NT2/D1 (cell line): Measurements from ENCODE around the gene CCDC13.

Experiments
- DNase-seq: peaks from one replicate; pipeline ENCODE4 v3.0.0-alpha.2; 2011; ENCODE audit warnings: low read depth, low spot score
- H3K27me3 ChIP-seq: 2 replicates; pipeline ENCODE4 v1.6.0; 2011; ENCODE audit warnings: mild to moderate bottlenecking; ENCODE audit not compliant: insufficient read length, insufficient read depth
- H3K36me3 ChIP-seq: 2 replicates; pipeline ENCODE4 v1.6.1; 2011; ENCODE audit warnings: mild to moderate bottlenecking, low read length, mixed read lengths; ENCODE audit not compliant: insufficient read depth, insufficient read length
- H3K4me1 ChIP-seq: 2 replicates; pipeline ENCODE4 v1.5.1; 2011; ENCODE audit not compliant: insufficient read depth, insufficient read length
- H3K4me3 ChIP-seq: 2 replicates; pipeline ENCODE4 v1.5.1; 2011; ENCODE audit warnings: low read depth; ENCODE audit not compliant: insufficient read length
- H3K9ac ChIP-seq: 2 replicates; pipeline ENCODE4 v1.6.0; 2011; ENCODE audit warnings: low read depth; ENCODE audit not compliant: insufficient read length
- H3K9me3 ChIP-seq: 2 replicates; pipeline ENCODE4 v1.5.1; 2011; ENCODE audit warnings: mild to moderate bottlenecking, low read length; ENCODE audit not compliant: insufficient read depth
- SUZ12 ChIP-seq: IDR thresholded peaks from 2 replicates; pipeline ENCODE4 v1.6.1; 2011; ENCODE audit not compliant: insufficient read length, insufficient read depth; ENCODE audit errors: extremely low read depth
- YY1 ChIP-seq: IDR thresholded peaks from 2 replicates; pipeline ENCODE4 v1.6.1; 2011; ENCODE audit not compliant: insufficient read length, insufficient read depth
- ZNF274 ChIP-seq: IDR thresholded peaks from 2 replicates; pipeline ENCODE4 v1.6.1; 2011; ENCODE audit warnings: mild to moderate bottlenecking, low read depth, low read length

CCDC13 gene

DNA sequence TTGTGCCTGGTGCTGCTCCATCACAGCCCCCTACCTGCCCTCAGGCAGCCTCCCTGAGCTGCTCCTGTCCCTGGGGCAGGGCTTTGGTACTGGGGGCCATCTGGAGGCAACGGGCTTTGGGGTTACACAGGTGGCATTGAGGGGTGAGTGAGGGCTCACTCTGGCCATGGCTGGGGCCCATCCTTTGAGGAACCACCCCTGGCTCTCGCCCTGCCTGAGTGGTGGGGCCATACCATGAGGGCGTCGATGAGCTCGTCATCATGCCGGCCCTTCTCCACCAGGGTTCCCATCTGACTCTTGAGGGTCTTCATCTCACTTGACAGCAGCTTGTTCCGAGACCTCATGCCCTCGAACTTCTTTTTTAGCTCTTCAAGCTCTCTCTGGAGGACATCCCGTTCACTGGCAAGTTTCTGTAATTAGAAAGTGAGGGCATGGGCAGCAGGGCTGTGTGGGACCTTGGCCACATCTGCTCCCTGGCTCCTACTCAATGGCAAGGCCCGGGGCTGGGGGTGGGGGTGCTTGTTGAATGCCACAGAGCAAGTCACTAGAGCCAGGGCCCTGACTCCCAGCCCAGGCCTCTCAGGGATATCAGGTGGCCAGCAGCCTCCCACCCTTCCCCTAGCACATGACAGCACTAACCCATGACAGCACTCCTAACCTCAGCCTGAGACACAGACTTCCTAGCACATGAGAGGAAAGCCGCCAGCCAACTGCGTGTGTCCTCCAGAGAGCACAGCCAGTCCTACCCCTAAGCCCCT, 33.5 kb downstream of the CCDC13 start:
- Histone ChIP-seq H3K36me3 (no peaks in the 10 kb centered on the region), H3K9me3 (no peaks in the 10 kb centered on the region), H3K4me1 (peaks cover 20% of the 10 kb centered on the region), H3K9ac (no peak overlapping the region), H3K4me3 (no peak overlapping the region), H3K27me3 (peaks cover 2% of the 10 kb centered on the region)
- no peak for DNase-seq
- no peak for TF ChIP-seq ZNF274
- no peak for TF ChIP-seq YY1
- no peak for TF ChIP-seq SUZ12

DNA sequence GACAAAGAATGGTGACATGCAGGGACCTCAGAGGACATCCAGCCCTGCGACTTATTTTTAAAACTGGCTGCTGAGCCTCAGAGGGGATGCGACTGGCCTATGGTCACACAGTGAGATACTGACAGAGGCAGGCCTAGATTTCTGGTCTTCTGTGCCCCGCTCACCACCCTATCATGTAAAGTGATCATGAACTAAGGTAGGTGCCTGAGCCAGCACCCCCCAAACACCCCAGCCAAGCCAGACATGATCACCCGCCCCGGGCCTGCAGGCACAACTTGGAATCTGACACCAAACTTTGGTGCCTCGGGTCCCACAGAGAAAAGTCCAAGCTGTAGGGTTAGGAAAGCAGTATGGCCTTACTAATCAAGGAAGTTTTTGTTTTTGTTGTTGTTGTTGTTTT, 36.5 kb downstream of the CCDC13 start:
- no peak overlapping the region for H3K4me3 ChIP-seq
- no peaks in the 10 kb centered on the region for H3K27me3 ChIP-seq
- H3K9ac ChIP-seq: no peak overlapping the region
- H3K36me3 ChIP-seq: no peaks in the 10 kb centered on the region
- no peaks in the 10 kb centered on the region for H3K9me3 ChIP-seq
- TF ChIP-seq ZNF274 (no peak), SUZ12 (no peak), YY1 (no peak)
- no peak for DNase-seq
- H3K4me1 ChIP-seq: peaks cover 45% of the 10 kb centered on the region

- TF ChIP-seq ZNF274 (no peak), YY1 (no peak), SUZ12 (no peak)
- Histone ChIP-seq H3K36me3 (no peaks in the 10 kb centered on the region), H3K4me1 (peaks cover 45% of the 10 kb centered on the region), H3K27me3 (no peaks in the 10 kb centered on the region), H3K9ac (no peak overlapping the region), H3K4me3 (no peak overlapping the region), H3K9me3 (no peaks in the 10 kb centered on the region)
- DNase-seq: no peak
Measured at GRCh38 chr3:42736081-42736480, 37.0 kb downstream of the CCDC13 start.

DNA sequence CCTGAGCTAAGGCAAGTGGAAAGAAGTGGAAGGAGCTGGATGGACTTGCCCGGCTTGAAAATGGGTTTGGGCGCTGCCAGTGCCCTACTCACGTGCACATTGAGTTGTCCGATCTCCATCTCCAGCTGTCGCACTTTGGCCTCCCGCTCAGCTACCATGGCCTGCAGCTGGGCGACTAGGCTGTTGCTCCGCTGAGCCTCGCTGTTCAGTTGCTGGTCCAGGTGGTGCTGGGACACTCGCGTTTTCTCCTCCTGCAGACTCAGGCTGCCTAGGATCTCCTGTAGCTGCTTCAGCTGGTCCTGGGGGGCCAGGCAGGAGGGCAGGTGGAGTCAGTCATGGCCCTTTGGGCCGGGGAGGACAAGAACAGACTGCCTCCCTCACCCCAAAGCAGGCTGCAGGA, 37.4 kb downstream of the CCDC13 start:
- Histone ChIP-seq H3K4me3 (no peak overlapping the region), H3K4me1 (peaks cover 45% of the 10 kb centered on the region), H3K9me3 (no peaks in the 10 kb centered on the region), H3K36me3 (no peaks in the 10 kb centered on the region), H3K27me3 (no peaks in the 10 kb centered on the region), H3K9ac (peak overlapping the region; percentile 23)
- TF ChIP-seq SUZ12 (no peak), ZNF274 (no peak), YY1 (no peak)
- no peak for DNase-seq

DNA sequence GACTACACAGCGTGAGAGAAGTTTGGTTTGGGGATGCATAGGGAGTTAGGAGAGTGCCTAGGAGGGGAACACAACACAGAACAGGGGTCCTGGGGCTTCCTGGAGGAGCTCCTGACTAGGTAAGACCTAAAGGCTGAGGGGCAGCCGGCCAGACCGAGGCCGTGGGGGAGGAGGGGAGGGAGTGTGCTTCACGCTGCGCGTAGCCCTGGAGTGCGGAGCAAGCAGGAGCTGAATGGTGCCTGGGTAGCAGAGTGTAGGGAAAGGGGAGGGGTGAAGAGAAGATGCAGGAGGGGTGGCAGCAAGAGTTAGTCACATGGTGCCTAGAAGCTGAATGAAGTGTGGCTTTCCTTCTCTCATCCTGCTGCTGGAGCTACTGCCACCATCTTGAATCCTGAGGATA, 38.0 kb downstream of the CCDC13 start:
- no peaks in the 10 kb centered on the region for H3K27me3 ChIP-seq
- H3K4me3 ChIP-seq: no peak overlapping the region
- H3K36me3 ChIP-seq: no peaks in the 10 kb centered on the region
- H3K4me1 ChIP-seq: peaks cover 44% of the 10 kb centered on the region
- H3K9ac ChIP-seq: no peak overlapping the region
- no peak for TF ChIP-seq ZNF274
- no peak for TF ChIP-seq SUZ12
- no peak for TF ChIP-seq YY1
- H3K9me3 ChIP-seq: no peaks in the 10 kb centered on the region
- DNase-seq: no peak

DNA sequence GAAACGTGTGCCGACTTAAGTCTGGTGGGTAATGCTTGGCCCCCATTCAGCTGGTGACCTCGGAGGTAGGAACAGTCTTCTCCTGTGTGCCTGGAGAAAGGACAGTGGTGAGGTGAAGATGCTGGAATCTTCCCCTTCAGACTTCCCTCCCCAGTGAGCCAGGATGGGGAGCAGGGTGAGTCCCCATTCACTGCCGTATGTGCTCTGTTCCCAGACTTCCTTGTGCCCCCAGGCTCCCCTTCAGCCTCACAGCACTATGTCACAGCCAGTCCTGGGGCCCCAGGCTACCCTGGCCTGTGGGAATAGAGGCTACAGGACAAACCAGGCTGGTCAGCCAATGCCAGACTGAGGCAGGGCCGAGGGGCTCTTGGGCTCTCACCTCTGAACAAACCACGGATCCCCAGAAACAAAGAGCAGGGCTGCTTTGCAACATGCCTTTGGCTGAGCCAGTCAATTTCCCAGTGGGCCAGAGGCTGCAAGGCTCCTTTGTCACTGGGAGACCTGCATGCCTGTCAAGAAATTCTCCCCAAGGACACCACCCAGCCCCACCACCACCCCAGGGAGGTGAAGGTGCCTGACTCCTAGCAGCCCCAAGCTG, 38.7 kb downstream of the CCDC13 start:
- no peaks in the 10 kb centered on the region for H3K36me3 ChIP-seq
- H3K9me3 ChIP-seq: no peaks in the 10 kb centered on the region
- peaks cover 42% of the 10 kb centered on the region for H3K4me1 ChIP-seq
- DNase-seq: no peak
- no peak overlapping the region for H3K4me3 ChIP-seq
- TF ChIP-seq ZNF274 (no peak), YY1 (no peak)
- H3K9ac ChIP-seq: no peak overlapping the region
- no peaks in the 10 kb centered on the region for H3K27me3 ChIP-seq

DNA sequence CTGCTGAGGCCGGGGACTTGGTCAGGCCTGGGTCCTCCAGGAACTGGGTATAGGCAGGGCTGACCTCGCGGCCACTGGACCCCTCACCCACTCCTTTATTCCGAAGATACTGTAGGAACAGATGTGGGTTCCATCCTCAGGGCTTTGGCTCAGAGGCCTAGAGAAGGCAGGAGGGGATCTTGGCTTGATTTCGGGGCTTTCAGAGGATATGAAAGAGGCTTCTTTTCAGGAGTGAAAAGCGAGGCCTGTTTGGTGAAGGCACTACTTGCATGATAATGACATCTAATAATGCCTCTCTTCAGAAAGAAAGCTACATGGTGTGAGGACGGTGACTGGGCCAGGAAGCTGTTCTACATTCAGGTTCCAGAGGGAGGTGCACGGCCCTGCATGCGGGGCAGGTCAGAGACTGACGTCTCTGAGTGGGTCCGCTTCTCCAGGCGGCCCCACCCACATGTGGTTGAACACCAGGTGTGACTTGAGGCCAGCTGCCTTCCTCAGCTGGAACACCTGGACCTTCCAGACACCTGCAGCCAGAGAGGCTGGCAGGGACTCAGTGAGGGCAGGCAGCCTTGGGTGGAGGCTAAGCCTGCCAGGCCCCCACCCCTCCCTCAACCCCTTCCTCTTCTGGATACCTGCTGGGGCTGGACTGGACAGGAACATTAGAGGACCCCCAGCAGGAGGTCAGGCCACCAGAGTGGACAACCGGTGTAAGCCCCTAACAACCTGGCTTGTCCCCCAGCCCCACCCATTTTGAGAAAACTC, 39.4 kb downstream of the CCDC13 start:
- Histone ChIP-seq H3K4me1 (peaks cover 42% of the 10 kb centered on the region), H3K36me3 (no peaks in the 10 kb centered on the region), H3K27me3 (no peaks in the 10 kb centered on the region), H3K9me3 (peaks cover 3% of the 10 kb centered on the region; the same call in 1 of the 2 replicates), H3K9ac (no peak overlapping the region), H3K4me3 (no peak overlapping the region)
- DNase-seq: no peak
- TF ChIP-seq YY1: no peak
- TF ChIP-seq SUZ12: no peak
